ENCODE measurements around the gene RHOC.
A peak's percentile ranks its signal among the peaks of the same experiment; 100 is the strongest.
"Not testable (repeated sequence)": the region's sequence is repeated elsewhere in the genome, so short reads cannot be mapped to it uniquely, and the experiment has no call there.

The RHOC gene

DNA sequence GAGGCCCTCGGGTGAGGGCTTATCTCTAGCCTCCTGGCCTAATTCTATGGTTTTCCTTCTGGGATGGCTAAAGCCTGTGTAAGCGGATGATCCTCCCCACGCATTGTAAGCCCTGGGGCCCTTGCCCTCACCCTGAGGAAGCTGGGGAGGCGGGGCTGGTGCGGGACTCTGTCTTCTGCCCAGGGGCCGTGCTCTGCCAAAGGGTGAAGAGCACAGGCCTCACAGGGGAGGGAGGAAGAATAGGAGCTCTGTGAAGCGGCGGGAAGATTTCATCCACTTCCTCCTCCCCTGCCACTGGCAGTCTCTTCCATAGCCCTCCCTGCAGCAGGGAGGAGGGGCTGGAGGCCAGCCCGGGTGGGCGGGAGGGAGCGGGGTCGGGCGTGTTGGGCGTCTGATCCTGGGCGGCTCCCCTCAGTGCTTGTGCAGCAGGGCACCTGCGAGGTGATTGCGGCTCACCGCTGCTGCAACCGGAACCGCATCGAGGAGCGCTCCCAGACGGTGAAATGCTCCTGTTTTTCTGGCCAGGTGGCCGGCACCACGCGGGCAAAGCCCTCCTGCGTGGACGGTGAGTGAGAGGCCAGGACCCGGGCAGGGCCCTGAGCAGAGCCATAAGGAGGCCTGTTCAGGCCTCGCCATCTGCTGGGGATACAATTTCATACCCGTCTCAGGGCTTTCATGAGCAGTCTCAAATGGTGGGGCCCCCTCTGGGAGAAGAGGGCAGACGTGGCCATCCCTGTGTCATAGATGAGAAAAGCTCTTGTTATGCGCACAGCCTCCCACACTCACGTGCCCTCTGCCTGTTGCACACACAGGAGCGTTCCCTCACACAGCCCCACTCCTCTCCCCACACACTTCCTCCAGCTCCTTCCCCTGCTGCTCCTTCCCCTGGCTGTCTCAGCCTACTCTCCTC lies 15.9 kb upstream of the RHOC start:
- Mint-ChIP-seq H3K36me3 (ENCODE audit: low read depth) (no peaks in the 10 kb centered on the region), H3K4me1 (ENCODE audit: low read depth) (peaks cover 16% of the 10 kb centered on the region), H3K27me3 (peaks cover 24% of the 10 kb centered on the region), H3K9me3 (no peaks in the 10 kb centered on the region), H3K4me3 (peak overlapping the region; percentile 41), H3K27ac (peak overlapping the region; percentile 43)

DNA sequence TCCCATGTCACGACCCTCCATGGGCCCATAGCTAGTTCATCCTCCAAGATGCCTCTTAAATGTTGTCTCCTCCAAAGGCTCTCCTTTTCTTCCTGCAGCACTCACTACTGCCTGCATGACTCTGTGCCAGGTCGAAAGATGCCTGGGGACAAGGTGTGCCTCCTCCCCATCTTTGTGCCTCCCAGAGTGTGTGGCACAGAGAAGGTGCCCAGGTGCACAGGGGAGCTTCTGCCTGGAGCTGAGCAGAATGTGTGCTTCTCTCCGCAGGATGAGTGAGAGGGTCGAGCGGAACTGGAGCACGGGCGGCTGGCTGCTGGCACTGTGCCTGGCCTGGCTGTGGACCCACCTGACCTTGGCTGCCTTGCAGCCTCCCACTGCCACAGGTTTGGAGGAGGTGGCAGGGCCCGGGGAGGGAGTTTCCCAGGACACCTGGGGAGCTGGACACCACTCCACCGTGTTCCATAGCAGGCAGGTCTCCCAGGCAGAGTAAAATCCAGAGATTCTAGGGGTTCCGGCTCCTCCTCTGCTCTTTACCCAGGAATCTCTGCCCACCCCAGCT lies 15.1 kb upstream of the RHOC start:
- peaks cover 24% of the 10 kb centered on the region for H3K27me3 Mint-ChIP-seq
- H3K36me3 Mint-ChIP-seq (ENCODE audit: low read depth): no peaks in the 10 kb centered on the region
- H3K4me3 Mint-ChIP-seq: no peak overlapping the region
- no peaks in the 10 kb centered on the region for H3K9me3 Mint-ChIP-seq
- no peak overlapping the region for H3K27ac Mint-ChIP-seq
- peaks cover 22% of the 10 kb centered on the region for H3K4me1 Mint-ChIP-seq (ENCODE audit: low read depth)

GRCh38 chr1:112721294-112721693 lies 14.4 kb upstream of the RHOC start:
- Mint-ChIP-seq H3K4me1 (ENCODE audit: low read depth) (peaks cover 28% of the 10 kb centered on the region), H3K27me3 (peaks cover 24% of the 10 kb centered on the region)
- not testable (repeated sequence) for H3K4me3 Mint-ChIP-seq; H3K9me3 Mint-ChIP-seq; H3K27ac Mint-ChIP-seq; H3K36me3 Mint-ChIP-seq (ENCODE audit: low read depth)

GRCh38 chr1:112720800-112721199 lies 13.9 kb upstream of the RHOC start:
- H3K36me3 Mint-ChIP-seq (ENCODE audit: low read depth): no peaks in the 10 kb centered on the region
- no peak overlapping the region for H3K27ac Mint-ChIP-seq
- H3K4me3 Mint-ChIP-seq: no peak overlapping the region
- peaks cover 33% of the 10 kb centered on the region for H3K4me1 Mint-ChIP-seq (ENCODE audit: low read depth)
- peaks cover 24% of the 10 kb centered on the region for H3K27me3 Mint-ChIP-seq
- no peaks in the 10 kb centered on the region for H3K9me3 Mint-ChIP-seq

- H3K27me3 Mint-ChIP-seq: peaks cover 24% of the 10 kb centered on the region
These were observed 12.8 kb upstream of the RHOC start for GRCh38 chr1:112719706-112720105.

GRCh38 chr1:112718691-112719418 lies 11.9 kb upstream of the RHOC start:
- H3K4me1 Mint-ChIP-seq (ENCODE audit: low read depth): peaks cover 46% of the 10 kb centered on the region
- H3K27ac Mint-ChIP-seq: no peak overlapping the region
- H3K4me3 Mint-ChIP-seq: no peak overlapping the region
- no peaks in the 10 kb centered on the region for H3K36me3 Mint-ChIP-seq (ENCODE audit: low read depth)
- no peaks in the 10 kb centered on the region for H3K9me3 Mint-ChIP-seq
- peaks cover 27% of the 10 kb centered on the region for H3K27me3 Mint-ChIP-seq

More at GRCh38 chr1:112719706-112720105, 12.8 kb upstream of the RHOC start:
- no peaks in the 10 kb centered on the region for H3K36me3 Mint-ChIP-seq (ENCODE audit: low read depth)
- no peak overlapping the region for H3K4me3 Mint-ChIP-seq
- no peak overlapping the region for H3K27ac Mint-ChIP-seq
- no peaks in the 10 kb centered on the region for H3K9me3 Mint-ChIP-seq
- peaks cover 37% of the 10 kb centered on the region for H3K4me1 Mint-ChIP-seq (ENCODE audit: low read depth)

- Mint-ChIP-seq H3K4me3 (no peak overlapping the region), H3K9me3 (no peaks in the 10 kb centered on the region), H3K27me3 (peaks cover 31% of the 10 kb centered on the region), H3K27ac (peak overlapping the region; percentile 23), H3K4me1 (ENCODE audit: low read depth) (peaks cover 39% of the 10 kb centered on the region), H3K36me3 (ENCODE audit: low read depth) (no peaks in the 10 kb centered on the region)
These were observed 10.4 kb upstream of the RHOC start for GRCh38 chr1:112717263-112717873.

- Mint-ChIP-seq H3K4me1 (ENCODE audit: low read depth) (peaks cover 38% of the 10 kb centered on the region), H3K27me3 (peaks cover 24% of the 10 kb centered on the region)
These were observed 9.3 kb upstream of the RHOC start for GRCh38 chr1:112716133-112716720.

DNA sequence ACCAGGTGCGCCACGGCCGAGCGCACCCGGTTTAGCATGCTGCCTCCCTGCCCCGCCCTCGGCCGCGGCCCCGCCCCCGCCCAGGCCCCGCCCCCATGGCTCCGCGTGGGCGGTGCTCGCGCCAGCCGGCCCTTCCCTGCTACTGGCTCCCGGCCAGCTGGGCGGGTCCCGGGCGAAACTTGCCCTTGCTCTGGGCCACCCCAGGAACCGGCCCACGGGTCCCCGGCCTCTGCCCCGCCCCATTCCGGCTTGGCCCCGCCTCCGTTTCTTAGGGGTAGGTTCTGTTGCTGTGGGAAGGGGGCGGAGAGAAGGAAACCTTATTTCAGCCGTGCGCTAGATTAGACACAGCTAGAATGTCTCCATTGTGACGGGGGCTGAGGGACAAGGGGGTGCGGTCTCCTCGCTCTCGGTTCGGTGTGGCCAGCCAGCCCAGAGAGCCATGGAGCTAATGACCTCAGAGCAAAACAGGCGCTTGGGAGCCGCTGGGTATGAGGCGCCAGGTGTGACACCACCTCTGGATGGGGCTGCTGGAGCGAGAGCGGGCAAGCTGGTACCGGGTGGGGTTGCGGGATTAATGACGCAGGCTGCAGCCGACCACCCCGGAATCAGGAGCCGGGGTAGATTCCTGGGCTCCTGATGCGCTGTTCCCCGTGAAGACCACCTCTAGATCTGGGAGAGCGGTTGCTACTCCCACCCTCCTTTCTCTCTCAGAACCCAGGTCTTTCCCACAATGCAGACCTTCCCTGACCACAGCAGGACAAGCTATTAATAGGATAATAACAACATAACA lies 8.5 kb upstream of the RHOC start, which contains the start of gene PPM1J:
PPM1J (minus strand) TSS at position 69 of the 790 bp plus-strand sequence; CDS start at position 38, 31 bp downstream.
- Mint-ChIP-seq H3K27ac (no peak within 1 kb of the TSS), H3K9me3 (no peaks in the 10 kb centered on the region), H3K4me3 (peak within 1 kb of the TSS; percentile 79), H3K27me3 (peaks cover 24% of the 10 kb centered on the region), H3K36me3 (ENCODE audit: low read depth) (no peaks in the 10 kb centered on the region), H3K4me1 (ENCODE audit: low read depth) (peaks cover 38% of the 10 kb centered on the region)

More at GRCh38 chr1:112716133-112716720, 9.3 kb upstream of the RHOC start:
- no peaks in the 10 kb centered on the region for H3K36me3 Mint-ChIP-seq (ENCODE audit: low read depth)
- no peaks in the 10 kb centered on the region for H3K9me3 Mint-ChIP-seq
- no peak overlapping the region for H3K27ac Mint-ChIP-seq
- H3K4me3 Mint-ChIP-seq: peak overlapping the region; percentile 79

DNA sequence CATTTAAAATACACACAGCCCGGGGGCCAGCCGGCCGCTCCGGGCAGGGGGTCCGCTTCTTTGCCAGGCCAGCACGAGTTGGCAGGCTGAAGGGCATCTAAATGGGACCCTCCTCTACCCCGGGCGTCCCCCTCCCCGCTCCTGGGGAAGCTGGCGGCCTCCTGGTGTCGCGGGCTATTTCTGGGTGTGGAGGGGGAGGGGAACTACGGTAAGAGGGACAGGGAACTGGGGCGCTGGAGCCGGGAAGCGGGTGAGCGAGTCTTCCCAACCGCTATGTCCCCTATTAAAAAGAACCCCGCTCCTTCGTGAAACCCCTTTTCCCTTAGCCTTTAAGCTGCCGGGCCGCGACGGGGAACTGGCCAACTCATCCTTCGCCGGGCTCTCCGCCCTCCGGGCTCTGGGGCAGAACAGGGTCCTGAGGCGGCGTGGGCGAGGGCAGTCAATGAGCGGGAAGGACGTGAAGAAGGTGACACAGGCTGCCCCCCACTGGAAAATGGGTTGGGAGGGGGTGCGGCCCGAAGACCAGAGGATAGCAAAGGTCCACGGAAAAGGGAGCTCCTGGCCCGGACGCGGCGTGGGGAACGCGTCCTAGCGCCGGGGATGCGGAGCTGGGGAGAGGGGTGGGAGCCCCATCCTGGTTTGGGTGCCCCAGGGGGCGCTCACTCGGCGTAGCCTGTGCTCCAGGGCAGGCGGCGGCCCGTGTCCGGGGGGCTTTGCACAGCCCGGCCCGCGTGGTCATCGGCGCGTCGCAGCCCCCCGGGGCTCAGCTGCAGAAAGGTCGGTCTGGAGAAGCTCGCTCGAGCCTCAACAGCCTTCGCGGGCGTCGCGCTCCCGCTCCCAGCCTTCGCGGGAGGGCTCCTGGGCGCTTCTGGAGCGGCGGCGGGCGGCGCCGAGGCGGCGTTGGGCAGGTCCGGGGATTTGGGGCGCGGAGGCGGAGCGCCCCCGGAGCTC lies 7.7 kb upstream of the RHOC start:
- Mint-ChIP-seq H3K27ac (no peak overlapping the region), H3K4me3 (peak overlapping the region; percentile 74), H3K36me3 (ENCODE audit: low read depth) (no peaks in the 10 kb centered on the region), H3K9me3 (no peaks in the 10 kb centered on the region), H3K4me1 (ENCODE audit: low read depth) (peaks cover 43% of the 10 kb centered on the region), H3K27me3 (peaks cover 17% of the 10 kb centered on the region)

GRCh38 chr1:112713466-112714312 lies 6.8 kb upstream of the RHOC start:
- H3K27ac Mint-ChIP-seq: no peak overlapping the region
- peak overlapping the region; percentile 27 for H3K4me3 Mint-ChIP-seq
- H3K9me3 Mint-ChIP-seq: no peaks in the 10 kb centered on the region
- H3K36me3 Mint-ChIP-seq (ENCODE audit: low read depth): no peaks in the 10 kb centered on the region
- H3K4me1 Mint-ChIP-seq (ENCODE audit: low read depth): peaks cover 44% of the 10 kb centered on the region
- peaks cover 12% of the 10 kb centered on the region for H3K27me3 Mint-ChIP-seq

DNA sequence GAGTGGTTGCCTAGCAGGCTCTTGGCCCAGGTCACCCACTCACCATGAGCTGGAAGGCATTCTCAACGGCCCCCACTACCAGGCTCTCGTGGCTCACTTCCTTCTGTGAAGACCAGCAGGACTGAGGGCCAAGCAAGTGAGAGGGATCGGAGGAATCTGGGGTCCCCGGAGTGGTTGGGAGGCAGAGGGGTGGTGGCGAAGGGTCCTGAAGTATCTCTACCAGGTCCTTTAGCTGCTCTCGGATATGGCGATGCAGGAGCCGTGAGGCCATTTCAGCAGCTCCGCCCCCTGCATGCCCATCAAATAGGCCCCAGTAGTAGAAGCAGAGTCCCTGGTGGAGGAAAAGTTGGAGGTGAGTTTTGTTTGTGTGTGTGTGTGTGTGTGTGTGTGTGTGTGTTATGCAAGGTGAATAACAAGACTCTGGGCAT lies 5.8 kb upstream of the RHOC start:
- Mint-ChIP-seq H3K4me1 (ENCODE audit: low read depth) (peaks cover 46% of the 10 kb centered on the region), H3K27ac (no peak overlapping the region), H3K27me3 (peaks cover 22% of the 10 kb centered on the region), H3K4me3 (no peak overlapping the region), H3K9me3 (no peaks in the 10 kb centered on the region), H3K36me3 (ENCODE audit: low read depth) (no peaks in the 10 kb centered on the region)

Data from stimulated activated naive CD8-positive, alpha-beta T cell treated with anti-CD3 and anti-CD28 coated beads, Interleukin-15, Interleukin-2, amounts not matched to agents 100 ng/mL and 50 ng/mL, for 24 hours (primary cell).